Fibroblast of the conjunctiva (primary cell): ENCODE results near the gene PAPPA.

ENCODE experiments used
- DNase-seq: peaks from one replicate; pipeline ENCODE4 v3.0.0-alpha.2; 2010; ENCODE audit warnings: low read depth

PAPPA gene

DNA sequence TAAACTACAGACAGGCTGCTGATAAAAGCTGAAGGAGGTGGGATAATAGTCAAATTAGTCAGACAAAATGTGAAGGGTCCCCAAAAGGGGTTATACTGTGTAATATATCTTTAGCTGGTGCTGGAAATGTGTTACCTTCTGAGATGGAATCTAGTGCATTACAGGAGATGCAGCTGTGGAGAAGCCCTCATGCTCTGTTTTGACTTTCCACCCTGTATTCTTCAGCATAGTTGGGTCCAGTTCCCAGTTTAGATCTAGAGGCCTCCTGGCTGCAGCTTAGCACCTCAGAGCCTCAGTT, 122.6 kb downstream of the PAPPA start:
- no peak for DNase-seq

DNA sequence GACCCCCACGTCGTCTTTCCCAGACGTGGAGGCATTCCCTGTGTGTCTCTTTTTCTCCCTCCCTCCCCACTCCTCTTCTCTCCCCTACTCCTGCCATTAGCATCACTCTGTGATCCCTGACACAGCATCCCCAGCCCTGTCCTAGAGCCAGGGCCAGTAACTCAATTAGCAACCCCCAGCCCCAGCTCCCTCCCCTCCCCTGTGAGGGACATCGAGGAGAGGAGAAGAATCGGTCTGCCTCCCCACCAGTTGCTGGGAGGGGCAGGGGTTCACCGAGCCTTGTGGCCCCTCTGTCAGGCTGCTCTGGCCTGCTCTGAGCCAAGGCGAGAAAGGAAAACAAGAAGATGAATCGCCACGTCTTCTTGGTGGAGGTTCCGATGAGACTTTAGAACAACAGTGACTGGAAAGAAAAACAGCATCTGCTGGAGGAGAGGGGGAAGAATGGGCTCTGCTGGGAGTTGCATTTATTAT, 123.1 kb downstream of the PAPPA start:
- DNase-seq = no peak

DNA sequence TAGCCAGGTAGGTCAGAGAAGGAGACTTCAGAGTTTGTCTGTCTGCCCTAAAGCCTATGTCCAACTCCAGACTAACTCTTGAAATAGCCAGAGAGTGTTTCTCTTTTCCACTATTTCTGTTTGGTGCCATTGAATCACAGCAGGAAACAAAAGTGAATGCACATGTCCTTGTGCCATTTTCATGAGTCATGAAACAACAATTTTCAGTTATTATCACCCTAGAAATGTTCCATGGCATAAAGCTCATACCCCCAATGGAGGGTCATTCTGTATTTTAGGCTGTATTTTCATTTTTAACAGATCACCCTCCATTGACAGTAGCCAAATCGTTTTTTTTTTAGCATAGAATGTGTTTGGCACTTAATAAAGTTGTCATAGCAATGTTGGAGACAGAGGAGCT, 124.7 kb downstream of the PAPPA start:
- DNase-seq = no peak

DNA sequence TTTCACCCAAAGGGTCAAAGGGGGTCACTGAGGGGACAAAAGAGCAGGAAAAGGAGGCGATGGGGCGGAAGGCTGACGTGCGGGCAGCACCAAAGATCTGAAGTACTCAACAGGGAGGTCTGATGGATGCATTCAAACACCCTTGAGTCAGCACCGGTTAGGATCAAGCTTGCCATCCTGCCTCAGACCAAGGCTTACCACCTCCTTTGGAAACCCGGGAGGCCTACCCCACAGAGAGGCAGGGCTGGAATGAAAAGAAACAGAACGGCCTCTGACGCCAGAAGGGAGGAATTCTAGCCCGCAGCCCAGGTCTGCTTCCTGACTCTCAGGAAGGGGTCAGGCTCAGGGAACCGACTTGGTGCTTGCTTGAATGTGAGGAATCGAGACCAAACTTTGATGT, 125.6 kb downstream of the PAPPA start:
- DNase-seq = no peak

DNA sequence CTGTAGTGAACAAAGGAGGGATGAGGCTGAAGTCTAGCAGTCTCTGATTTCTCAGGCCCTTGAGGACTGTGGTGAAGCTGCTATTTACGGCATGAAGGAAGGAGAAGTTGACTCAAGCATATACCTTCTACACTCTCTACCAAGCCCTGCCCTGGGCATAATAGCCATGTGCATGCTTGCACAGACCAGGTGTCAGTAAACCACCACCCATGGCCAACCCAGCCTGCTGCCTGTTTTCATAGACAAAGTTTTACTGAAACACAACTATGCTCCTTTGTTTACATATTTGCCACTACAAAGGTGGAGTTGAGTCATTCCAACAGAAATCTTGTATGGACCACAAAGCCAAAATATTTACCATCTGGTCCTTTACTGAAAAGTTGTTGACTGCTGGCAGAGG, 126.9 kb downstream of the PAPPA start:
- no peak for DNase-seq

DNA sequence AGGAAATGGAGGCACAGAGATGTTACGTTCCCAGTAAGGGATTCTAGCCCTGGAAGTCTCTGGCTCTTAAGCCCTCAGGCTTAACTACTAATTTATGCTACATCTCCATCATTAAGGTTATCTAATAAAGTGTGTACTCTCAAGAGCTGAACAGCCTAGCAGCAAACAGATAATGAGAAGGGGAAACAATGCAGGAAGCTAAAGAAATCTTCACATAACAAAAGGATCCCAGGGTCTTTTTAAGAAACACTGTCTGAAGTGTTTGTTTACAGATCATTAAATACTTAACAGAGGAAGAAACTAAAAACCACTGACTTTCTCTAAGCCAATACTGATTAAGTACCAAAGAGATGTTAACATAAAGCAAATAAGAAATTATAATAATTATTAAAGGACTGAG, 129.0 kb downstream of the PAPPA start:
- no peak for DNase-seq

DNA sequence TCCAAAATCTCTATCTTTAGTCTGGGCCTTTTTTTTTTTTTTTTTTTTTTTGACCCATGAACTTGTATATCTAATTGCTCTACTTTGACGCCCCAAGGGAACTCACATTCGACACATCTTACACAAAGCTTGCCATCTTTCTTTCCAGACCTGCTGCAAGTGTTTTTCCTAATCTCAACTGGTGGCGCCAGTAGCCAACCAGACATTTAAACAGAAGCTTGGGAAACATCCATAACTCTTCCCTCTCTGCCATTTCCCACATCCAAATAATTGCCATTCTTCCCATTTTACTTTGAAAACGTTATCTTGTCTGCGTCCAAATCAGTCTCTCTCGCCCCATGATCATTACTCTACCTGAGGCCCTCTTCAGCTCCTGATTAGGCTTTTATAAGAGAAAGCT, 130.9 kb downstream of the PAPPA start:
- DNase-seq = no peak

DNA sequence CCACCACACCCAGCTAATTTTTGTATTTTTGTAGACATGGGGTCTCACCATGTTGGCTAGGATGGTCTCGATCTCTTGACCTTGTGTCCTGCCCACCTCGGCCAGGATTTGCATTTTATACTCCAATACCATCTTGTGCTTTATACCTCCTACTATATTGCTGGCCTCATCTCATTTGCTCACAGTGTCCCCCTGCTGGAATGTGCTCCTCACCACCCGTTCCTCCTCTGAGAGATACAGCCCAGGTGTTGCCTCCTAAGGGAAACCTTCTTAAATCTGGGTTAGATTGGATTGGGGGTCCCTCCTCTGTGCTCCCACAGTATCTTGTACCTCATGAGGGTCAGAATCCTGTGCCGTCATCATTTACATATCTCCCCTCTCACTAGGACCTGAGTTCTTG, 131.7 kb downstream of the PAPPA start:
- no peak for DNase-seq

DNA sequence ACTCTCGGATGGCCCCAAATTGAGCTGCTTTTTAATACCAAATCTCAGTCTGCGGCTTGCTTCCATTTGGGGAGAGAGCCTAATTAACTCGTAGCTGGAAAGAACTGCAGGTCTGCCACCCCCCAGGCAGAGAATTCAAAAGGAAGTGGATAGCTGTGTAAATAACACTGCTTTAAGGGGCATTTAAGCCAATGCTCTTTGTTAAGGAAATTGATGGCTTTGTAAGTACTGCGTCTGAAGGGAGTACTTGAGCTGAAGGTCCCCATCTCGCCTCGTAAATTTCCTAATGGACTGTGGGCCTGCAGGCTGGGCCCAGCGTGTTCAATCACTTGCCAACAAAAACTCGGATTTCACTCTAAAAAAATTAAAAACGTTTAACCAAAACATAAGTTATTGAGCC, 132.7 kb downstream of the PAPPA start:
- no peak for DNase-seq

DNA sequence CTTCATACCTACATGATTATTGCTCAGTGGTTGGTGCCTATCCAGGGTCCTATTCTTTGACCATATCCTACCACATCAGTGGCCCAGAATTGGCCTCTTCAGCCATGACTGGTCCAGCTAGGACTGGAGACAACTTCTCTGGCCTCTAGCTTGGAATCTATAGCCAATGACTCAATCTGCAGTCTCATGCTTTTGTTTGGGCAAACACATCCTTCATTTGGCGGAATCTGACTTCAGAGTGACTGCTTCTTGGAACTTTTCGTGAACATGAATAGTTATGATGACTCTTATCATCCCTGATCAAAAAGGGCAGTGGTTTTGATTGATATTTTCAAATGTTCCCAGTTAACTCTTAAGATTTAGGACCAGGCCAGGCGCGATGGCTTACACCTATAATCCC, 134.1 kb downstream of the PAPPA start:
- DNase-seq = no peak

DNA sequence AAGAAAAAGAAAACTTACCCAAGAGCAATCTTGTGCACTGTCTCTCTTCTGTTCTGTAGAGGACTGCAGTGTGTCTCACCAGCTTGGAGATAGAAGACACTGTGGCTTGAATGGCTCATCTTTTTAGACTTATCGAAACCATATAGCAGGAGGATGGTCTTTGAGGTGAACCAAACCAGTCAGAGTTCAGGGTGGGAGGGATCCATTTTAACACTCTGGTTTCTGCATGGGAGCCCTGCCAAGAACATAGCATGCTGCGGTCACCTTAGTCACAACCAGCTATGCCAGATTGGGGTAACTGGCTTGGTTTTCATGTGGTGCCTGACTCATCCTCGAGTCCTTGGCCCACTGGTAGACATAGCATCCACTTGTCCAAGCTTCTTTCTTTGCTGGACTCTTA, 135.1 kb downstream of the PAPPA start:
- peak; percentile 87 for DNase-seq

DNA sequence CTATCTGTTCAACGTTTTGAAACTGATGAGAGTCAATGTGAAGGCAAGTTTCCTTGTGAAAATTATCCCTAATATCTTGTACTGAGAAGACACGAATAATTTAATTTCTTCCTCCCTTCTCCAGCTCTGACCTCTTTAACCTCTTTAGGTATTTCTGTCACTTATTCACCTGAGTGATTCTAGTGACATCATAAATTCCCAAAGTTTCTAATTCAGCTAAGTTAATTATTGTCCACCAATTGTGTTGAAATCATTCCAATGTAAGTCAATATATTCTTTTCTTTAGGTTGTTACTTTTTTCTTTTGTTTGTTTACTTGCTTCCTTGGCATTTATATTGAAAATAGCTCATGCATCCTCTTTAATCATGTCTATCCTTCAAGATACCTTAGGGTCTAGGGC, 143.8 kb downstream of the PAPPA start:
- no peak for DNase-seq

DNA sequence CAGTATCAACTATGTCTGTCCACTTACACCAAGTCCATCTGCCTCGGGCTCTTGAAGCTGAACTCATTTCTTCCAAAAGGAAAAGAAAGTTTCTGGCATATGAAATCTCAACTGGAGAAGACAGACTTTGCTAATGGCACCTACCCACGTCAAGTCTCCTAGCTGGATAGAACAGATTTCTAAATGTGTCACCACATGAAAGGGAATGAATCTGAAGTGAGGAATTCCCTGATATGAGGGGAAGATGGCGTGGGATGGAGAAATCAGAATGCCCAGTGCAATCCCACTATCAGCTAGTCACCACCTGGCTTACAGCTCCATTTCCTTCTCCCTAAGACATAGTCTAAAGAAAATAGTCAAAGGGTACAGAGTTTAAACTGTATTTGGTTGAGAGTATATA, 144.7 kb downstream of the PAPPA start:
- DNase-seq = no peak

DNA sequence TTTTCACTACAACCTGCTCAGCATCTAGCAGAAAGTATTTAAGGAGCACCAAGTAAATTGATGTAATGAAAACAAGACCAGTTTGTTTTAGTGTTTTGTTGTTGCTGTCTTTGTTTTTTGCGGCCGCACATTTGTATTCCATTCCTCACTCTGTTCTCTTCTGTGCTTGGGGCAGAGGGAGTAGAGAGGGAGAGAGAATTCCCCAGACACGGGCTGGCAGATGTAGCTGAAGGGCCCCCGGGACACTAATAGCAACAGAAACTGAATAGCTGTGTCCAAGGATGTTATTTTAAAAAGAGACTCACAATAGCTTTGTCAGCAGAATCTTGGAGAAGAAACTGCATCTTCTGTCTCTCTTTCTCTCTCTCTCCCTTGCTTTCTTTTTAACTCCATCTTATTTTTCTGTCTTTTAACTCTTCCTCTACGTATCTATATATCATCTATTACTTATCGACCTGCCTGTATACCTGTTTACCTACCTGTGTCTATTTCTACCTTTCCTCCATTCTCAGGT, 145.3 kb downstream of the PAPPA start:
- DNase-seq = no peak

DNA sequence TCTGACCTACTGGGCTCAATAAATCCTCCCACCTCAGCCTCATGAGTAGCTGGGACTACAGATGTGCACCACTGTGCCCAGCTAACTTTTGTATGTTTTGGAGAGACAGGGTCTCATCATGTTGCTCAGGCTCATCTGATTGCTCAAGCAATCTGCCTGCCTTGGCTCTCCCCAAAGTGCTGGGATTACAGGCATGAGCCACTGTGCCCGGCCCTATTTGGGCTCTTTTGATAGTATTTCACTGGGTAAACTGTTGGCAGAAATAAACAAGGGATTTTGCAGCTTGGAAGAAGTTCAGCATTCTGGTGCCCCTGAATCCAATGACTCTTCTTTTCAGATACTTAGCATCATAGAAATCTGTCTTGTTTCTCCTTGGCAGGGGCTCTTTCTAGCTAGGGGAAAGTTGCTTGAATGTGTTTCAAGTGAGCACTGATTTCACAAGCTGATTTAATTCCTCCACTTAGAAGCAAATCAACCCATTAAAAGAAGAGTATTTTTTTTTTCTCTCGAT, 146.8 kb downstream of the PAPPA start:
- DNase-seq = no peak

DNA sequence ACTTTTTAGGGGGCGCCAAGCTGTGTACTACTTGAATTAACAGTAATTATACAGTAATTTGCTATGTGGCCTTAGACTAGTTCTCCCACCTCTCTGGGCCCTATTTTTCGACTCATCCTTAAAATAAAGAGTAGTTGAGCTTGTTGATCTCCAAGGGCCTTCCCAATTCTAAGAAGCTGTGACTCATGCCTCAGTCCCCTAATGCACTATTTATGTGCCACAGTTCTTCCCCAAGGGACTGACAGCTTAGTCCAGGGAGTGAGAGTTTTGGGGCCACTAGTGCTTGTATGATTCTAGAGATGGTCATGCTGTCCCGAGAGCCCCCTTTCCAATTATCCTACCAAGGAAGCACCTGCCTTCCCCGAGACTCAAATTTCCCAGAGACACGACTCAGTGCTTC, 149.7 kb downstream of the PAPPA start:
- DNase-seq = no peak

DNA sequence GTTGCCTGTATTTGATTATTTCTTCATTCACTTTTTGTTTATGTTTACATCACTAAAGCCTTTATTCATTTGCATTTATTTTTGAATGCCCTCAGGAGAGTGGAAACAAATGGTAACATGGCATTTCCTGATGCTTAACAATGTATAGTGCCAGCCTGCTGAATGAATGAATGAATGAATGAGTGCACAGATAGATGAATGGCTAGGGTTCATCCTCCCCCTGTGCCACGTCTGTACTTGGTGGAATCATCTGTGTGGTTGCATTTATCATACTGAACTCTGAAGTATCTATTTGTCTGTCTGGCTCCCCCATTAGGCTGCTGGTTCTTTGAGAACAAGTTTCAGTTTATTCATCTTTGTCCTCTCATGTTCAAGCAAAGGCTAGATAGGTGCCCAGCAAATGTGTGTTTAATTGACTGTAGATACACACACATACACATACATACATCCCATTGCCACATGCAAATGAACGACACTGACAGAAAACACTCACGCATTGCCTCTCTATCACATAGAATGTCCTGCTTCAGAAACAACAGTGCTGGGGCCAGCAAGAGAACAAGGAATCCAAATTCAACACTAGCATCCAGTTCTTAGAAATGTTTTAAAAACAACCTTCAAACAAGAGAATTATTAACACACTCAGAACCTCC, 150.4 kb downstream of the PAPPA start:
- DNase-seq = no peak

DNA sequence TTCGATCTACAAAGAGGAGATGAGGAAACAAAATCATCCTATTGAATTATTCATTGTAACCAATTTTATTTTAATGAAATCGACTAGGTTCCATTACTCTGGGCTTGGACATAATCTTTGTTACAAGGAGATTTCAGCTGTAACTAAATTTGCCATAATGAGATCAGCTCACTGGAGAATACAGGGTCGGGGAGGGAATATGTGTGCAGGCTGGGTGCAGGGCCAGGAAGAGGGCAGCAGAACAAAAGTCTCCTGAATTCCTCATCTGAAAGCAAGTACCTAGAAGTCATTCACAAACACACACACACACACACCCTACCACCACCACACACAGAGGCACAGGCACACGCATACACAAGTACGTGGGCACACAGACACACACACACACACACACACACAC, 151.2 kb downstream of the PAPPA start:
- DNase-seq = no peak

DNA sequence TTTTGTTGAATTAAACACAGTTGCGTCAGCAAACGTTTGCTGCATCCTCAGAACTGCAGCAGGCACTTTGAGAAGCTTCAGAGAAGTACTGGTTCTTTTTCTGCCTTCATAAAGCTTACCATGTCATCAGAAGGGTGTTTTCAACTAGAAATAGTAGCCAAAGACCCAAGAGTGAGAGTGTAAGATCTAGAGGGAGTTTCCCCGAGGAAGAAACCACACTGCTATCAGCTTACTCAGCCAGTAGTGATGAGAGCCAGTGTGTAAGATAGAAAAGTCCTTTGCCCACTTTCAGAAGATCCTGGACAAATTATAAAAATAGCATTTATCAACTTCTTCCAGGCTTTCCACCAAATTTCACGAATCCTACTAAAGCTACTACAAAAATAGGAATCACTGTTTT, 154.5 kb downstream of the PAPPA start:
- DNase-seq = no peak

DNA sequence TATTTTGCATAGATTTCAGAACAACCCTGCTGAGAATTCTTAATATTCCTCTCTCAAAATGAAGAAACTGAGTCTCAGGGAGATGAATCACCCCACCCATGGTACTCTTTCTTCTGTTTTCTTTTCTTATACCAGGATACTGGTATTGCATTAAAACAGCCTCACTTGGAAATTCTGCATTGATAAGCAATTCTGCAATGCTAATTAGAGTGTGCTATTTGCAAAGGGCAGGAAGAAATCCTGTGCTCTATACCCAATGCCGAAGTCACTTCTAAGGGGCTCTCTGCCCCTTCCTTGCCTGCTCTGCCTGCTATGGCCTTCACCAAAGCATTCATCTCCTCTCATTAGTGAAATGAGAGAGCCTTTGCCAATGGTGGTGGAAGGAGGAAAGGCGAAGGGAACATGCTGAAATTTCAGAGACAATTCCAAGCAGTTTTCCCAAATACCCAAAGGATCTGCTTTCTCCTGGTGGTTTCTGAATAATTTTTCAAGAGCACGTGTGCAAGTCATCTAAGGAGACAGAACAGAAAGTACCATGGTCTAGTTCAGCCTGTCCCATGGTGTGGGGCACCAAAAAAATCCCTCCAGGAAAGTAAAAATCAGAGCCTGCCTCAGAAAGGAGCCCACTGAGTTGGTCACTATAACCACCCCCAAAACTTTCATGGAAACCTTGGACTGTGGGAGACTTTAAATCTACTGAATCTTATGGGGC, 156.5 kb downstream of the PAPPA start:
- no peak for DNase-seq

DNA sequence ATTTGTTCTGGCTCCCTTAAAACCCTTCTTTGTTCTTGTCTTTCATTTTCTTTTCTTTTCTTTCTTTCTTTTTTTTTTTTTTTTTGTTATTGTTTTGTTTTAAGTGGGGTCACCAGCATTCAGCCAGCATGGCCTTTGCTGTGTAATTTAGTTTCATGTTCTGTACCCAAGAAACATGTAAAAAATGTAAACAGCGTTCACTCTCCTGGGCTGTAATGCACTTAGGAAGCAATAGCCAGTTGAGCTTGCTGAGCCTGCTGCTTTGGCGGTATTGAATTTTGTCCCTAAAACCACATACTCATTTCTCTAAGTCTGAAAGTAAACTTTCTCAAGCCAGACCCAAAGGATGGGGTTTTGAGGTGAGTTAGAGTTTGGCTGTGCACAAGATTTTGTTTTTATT, 158.6 kb downstream of the PAPPA start:
- peak; percentile 47 for DNase-seq

DNA sequence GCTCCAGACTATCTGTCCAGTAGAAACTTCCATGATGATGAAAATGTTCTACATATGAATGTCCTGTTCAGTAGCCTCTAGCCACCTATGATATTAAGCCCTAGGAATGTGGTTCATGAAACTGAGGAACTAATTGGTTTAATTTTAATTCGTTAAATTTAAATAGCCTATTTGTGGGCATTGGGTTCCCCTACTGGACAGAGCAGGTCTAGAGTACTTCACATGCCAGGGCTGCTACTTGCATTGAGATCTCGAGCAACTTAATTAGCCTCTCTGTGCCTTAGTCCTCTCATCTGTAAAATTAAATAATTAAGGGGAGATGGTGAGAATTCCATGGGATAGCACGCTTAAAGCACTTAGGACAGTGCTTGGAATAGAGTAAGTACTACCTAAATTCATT, 160.0 kb downstream of the PAPPA start:
- no peak for DNase-seq

DNA sequence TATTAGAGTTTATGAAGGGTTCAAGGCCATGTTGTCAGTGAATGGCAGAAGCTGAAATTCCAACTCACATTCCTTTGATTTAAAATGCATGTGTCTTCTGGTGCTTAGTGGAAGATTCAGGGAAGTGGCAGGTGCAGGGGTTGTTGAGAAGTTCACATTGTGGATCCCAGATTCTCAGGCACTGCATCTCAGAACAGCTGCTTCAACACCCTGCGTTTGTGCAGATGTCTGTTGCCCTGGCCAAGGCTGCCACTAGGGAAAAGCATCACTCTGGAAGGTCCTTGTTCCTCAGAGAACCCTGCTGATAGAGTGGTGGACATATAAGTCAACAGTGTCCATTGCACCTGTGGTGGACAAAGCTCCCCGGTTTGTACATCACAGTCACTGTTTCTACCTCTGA, 162.7 kb downstream of the PAPPA start:
- DNase-seq = no peak

DNA sequence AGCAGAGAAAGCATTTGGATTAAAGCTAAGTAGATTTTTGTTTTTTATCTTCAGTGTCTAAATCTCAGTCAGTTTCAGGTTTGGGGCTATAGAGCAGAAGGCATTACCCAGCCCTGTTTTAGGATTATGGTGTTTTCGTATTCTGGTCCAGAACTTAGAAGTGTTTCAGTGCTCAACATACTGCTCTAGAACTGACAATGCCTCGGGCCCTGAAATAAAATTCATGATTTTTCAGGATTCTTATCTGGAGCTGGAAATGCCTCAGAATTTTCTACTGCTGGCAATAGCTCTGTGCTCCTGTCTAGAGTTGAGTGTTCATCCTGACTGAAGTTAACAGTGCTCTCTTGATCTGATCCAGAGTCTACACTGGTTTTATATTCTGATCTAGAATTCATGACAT, 163.9 kb downstream of the PAPPA start:
- DNase-seq = no peak
